HCT116 (cell line): ENCODE measurements around the gene ERCC4.

ENCODE experiments used
- CTCF ChIP-seq, 3 experiments: fragments of 200-600 bp in 1 of 3; sonication (generic) in 1 of 3; IDR thresholded peaks in 2 of 3; conservative IDR thresholded peaks in 1 of 3; 2 replicates each; pipeline ENCODE4 v1.5.1; 2012 to 2017; ENCODE audit warnings: low read depth in 2 of 3, low read length in 2 of 3, antibody characterized with exemption in 1 of 3, borderline replicate concordance in 1 of 3, control low read depth in 1 of 3, mild to moderate bottlenecking in 1 of 3, mixed read lengths in 1 of 3, mixed run types in 1 of 3, moderate library complexity in 1 of 3; ENCODE audit not compliant: insufficient read depth in 1 of 3
- MAX ChIP-seq: IDR thresholded peaks from 2 replicates; pipeline ENCODE4 v1.6.1; 2012
- POLR2A ChIP-seq: IDR thresholded peaks from 2 replicates; pipeline ENCODE4 v1.7.0; 2011; ENCODE audit warnings: borderline replicate concordance; ENCODE audit not compliant: insufficient read depth, insufficient read length; ENCODE audit errors: extremely low read depth
- YY1 ChIP-seq: IDR thresholded peaks from 2 replicates; pipeline ENCODE4 v1.6.1; 2011; ENCODE audit warnings: low read length, low read depth, moderate library complexity, mild to moderate bottlenecking; ENCODE audit not compliant: insufficient replicate concordance; ENCODE audit errors: extremely low read depth
- ZBTB33 ChIP-seq: IDR thresholded peaks from 2 replicates; pipeline ENCODE4 v1.6.1; 2011; ENCODE audit warnings: mild to moderate bottlenecking, low read length, moderate library complexity; ENCODE audit not compliant: insufficient replicate concordance; ENCODE audit errors: extremely low read depth

- TF ChIP-seq MAX (no peak), CTCF (IDR thresholded peaks at IDR 0.05 in 2 of 3, conservative IDR thresholded peaks at IDR 0.05 in 1 of 3; ENCODE audit: borderline replicate concordance in 1 of 3, insufficient read depth in 1 of 3, low read depth in 2 of 3, low read length in 2 of 3) (no peak), ZBTB33 (no peak), YY1 (no peak), POLR2A (no peak)
These were observed 510 bp downstream of the ERCC4 start for GRCh38 chr16:13920510-13920818.
